A549 (cell line): ENCODE data around the gene NRXN3. TPM values are rescaled to one million over a fixed set of nuclear protein-coding genes. Genes with fewer than 3 reads are reported as not detected.

Source experiments
- ATAC-seq, 2 experiments: fragments of 200-7000 bp in 1 of 2; fragments of >200 bp in 1 of 2; cut with Nextera tagmentation in 1 of 2; cut with Tn5 transposase in 1 of 2; 3 replicates each; pipeline versions ENCODE4 v1.8.0 to v1.9.1; 2018 to 2020; ENCODE audit warnings: mild to moderate bottlenecking in 1 of 2, moderate library complexity in 1 of 2
- CTCF ChIA-PET: fragments of 300-600 bp; sonication (Branson Sonifier 250); formaldehyde crosslinking; extraction: SDS; loops from one replicate; lab custom pipeline; 2021; ENCODE audit warnings: antibody characterized with exemption, inconsistent platforms; lab: Yijun Ruan, JAX
- POLR2A ChIA-PET: fragments of 350-600 bp; formaldehyde crosslinking; extraction: SDS; loops from one replicate; lab custom pipeline; 2021; ENCODE audit warnings: antibody characterized with exemption, inconsistent platforms; lab: Yijun Ruan, JAX
- DNase-seq, 2 experiments: peaks; one replicate each; pipeline versions ENCODE4 v3.0.0 to v3.0.0-alpha.2; 2011 to 2016; ENCODE audit warnings: low read depth in 1 of 2, low spot score in 1 of 2
- FAIRE-seq: peaks from 2 replicates; lab custom pipeline; 2011; peaks lifted over from hg19 to GRCh38; lab: Jason Lieb, UNC
- H3K27ac ChIP-seq, 2 experiments: fragments of >200 bp; sonication (Bioruptor Twin); formaldehyde crosslinking; 3 replicates each; pipeline ENCODE4 v1.5.1; 2016 to 2017
- H3K4me1 ChIP-seq: fragments of >200 bp; sonication (Bioruptor Twin); formaldehyde crosslinking; 3 replicates; pipeline ENCODE4 v1.6.1; 2016
- H3K4me2 ChIP-seq: fragments of >200 bp; sonication (Bioruptor Twin); formaldehyde crosslinking; 3 replicates; pipeline ENCODE4 v1.6.1; 2016
- H3K4me3 ChIP-seq: fragments of >200 bp; sonication (Bioruptor Twin); formaldehyde crosslinking; 3 replicates; pipeline ENCODE4 v1.5.1; 2016
- H3K9me3 ChIP-seq: fragments of >200 bp; sonication (Bioruptor Twin); formaldehyde crosslinking; 3 replicates; pipeline ENCODE4 v1.6.1; 2016
- BHLHE40 ChIP-seq: IDR thresholded peaks from 2 replicates; pipeline ENCODE4 v1.6.1; 2012; ENCODE audit warnings: low read depth, low read length, inconsistent platforms
- CBX2 ChIP-seq: fragments of 200-600 bp; sonication (generic); IDR thresholded peaks from 2 replicates; pipeline ENCODE4 v1.6.1; 2016; ENCODE audit warnings: low read depth, mild to moderate bottlenecking, borderline replicate concordance
- CHD4 ChIP-seq: fragments of 200-600 bp; sonication (generic); IDR thresholded peaks from 2 replicates; pipeline ENCODE4 v1.6.1; 2016; ENCODE audit warnings: antibody characterized with exemption, mild to moderate bottlenecking, borderline replicate concordance
- EHF ChIP-seq: fragments of 250-450 bp; sonication (Bioruptor Pico); IDR thresholded peaks from 2 replicates; pipeline ENCODE4 v1.5.0; 2020; ENCODE audit warnings: mild to moderate bottlenecking
- EHMT2 ChIP-seq: fragments of 200-600 bp; sonication (generic); IDR thresholded peaks from 2 replicates; pipeline ENCODE4 v1.6.1; 2016; ENCODE audit warnings: antibody characterized with exemption, low read depth, mild to moderate bottlenecking, moderate library complexity
- EP300 ChIP-seq, 2 experiments: fragments of >200 bp; sonication (Bioruptor Twin); formaldehyde crosslinking; IDR thresholded peaks; 2 replicates in 1 of 2; 3 replicates in 1 of 2; pipeline ENCODE4 v1.6.1; 2016 to 2017
- ESRRA ChIP-seq: fragments of 150-350 bp; IDR thresholded peaks from 2 replicates; pipeline ENCODE4 v1.6.1; 2014; ENCODE audit warnings: mild to moderate bottlenecking, low read length, borderline replicate concordance
- FOSL2 ChIP-seq, 2 experiments: fragments of 450-650 bp in 1 of 2; fragments of >200 bp in 1 of 2; sonication (Bioruptor Twin) in 1 of 2; formaldehyde crosslinking; IDR thresholded peaks; 2 replicates each; pipeline versions ENCODE4 v1.5.0 to v1.6.1; 2016 to 2020; ENCODE audit warnings: mild to moderate bottlenecking in 1 of 2, moderate library complexity in 1 of 2
- FOXS1 ChIP-seq: fragments of 250-450 bp; sonication (Bioruptor Pico); IDR thresholded peaks from 2 replicates; pipeline ENCODE4 v1.5.0; 2020; ENCODE audit warnings: mild to moderate bottlenecking, moderate library complexity
- HDAC2 ChIP-seq: fragments of 200-600 bp; sonication (generic); IDR thresholded peaks from 2 replicates; pipeline ENCODE4 v1.6.1; 2016
- HOXB13 ChIP-seq: fragments of 250-450 bp; sonication (Bioruptor Pico); IDR thresholded peaks from 2 replicates; pipeline ENCODE4 v1.5.0; 2020; ENCODE audit warnings: low read depth, mild to moderate bottlenecking, moderate library complexity
- JUNB ChIP-seq: fragments of >200 bp; sonication (Bioruptor Twin); formaldehyde crosslinking; IDR thresholded peaks from 2 replicates; pipeline ENCODE4 v1.6.1; 2016
- KDM1A ChIP-seq: fragments of 200-600 bp; sonication (generic); IDR thresholded peaks from 2 replicates; pipeline ENCODE4 v1.6.1; 2016; ENCODE audit warnings: low read depth, mild to moderate bottlenecking
- KDM5A ChIP-seq: fragments of 200-600 bp; sonication (generic); IDR thresholded peaks from 2 replicates; pipeline ENCODE4 v1.6.1; 2016; ENCODE audit warnings: antibody characterized with exemption, mild to moderate bottlenecking
- MAFK ChIP-seq: fragments of 450-650 bp; IDR thresholded peaks from 2 replicates; pipeline ENCODE4 v1.6.1; 2014; ENCODE audit not compliant: partially characterized antibody
- NFE2L2 ChIP-seq: fragments of 150-350 bp; conservative IDR thresholded peaks from 2 replicates; pipeline ENCODE4 v1.6.1; 2014; ENCODE audit warnings: low read length
- POLR2A ChIP-seq: IDR thresholded peaks from 2 replicates; pipeline ENCODE4 v1.6.1; 2012; ENCODE audit warnings: mild to moderate bottlenecking, low read length
- RFX5 ChIP-seq: fragments of 450-650 bp; IDR thresholded peaks from 2 replicates; pipeline ENCODE4 v1.7.1; 2014; ENCODE audit warnings: antibody characterized with exemption, mild to moderate bottlenecking, moderate library complexity
- RNF2 ChIP-seq: fragments of 200-600 bp; sonication (generic); IDR thresholded peaks from 2 replicates; pipeline ENCODE4 v1.6.1; 2016; ENCODE audit warnings: low read depth, mild to moderate bottlenecking, antibody characterized with exemption, moderate library complexity, borderline replicate concordance
- SMC3 ChIP-seq: fragments of >200 bp; sonication (Bioruptor Twin); formaldehyde crosslinking; IDR thresholded peaks from 3 replicates; pipeline ENCODE4 v1.6.1; 2018; ENCODE audit warnings: inconsistent platforms
- SREBF2 ChIP-seq: fragments of 450-650 bp; IDR thresholded peaks from 2 replicates; pipeline ENCODE4 v1.6.1; 2014; ENCODE audit warnings: mild to moderate bottlenecking, moderate library complexity
- TFCP2L1 ChIP-seq: fragments of 250-450 bp; sonication (Bioruptor Pico); IDR thresholded peaks from 2 replicates; pipeline ENCODE4 v1.5.0; 2021; ENCODE audit warnings: mild to moderate bottlenecking
- ZNF302 ChIP-seq: fragments of 250-450 bp; sonication (Bioruptor Pico); IDR thresholded peaks from 2 replicates; pipeline ENCODE4 v1.9.0; 2021; ENCODE audit warnings: inconsistent platforms, mild to moderate bottlenecking, moderate library complexity
- ZSCAN20 ChIP-seq: fragments of 250-450 bp; sonication (Bioruptor Pico); IDR thresholded peaks from 2 replicates; pipeline ENCODE4 v1.8.0; 2022; ENCODE audit warnings: mild to moderate bottlenecking, moderate library complexity
- WGBS: methylation state at CpG from one replicate; pipeline ENCODE4 v1.1.6; 2017; ENCODE audit errors: missing lambda C conversion rate; 5-methylcytosine and 5-hydroxymethylcytosine counted together
- polyA plus RNA-seq, 4 experiments: library from polyadenylated mRNA; depleted of rRNA in 3 of 4; stranded (reverse); fragments of >200 nt; fragmentation: RNase III in 1 of 4; extraction: RNeasy Plus Mini Kit Qiagen cat#74134 plus additional on column Dnase treatment in 1 of 4; gene quantifications; 2 replicates in 3 of 4; 3 replicates in 1 of 4; pipeline ENCODE4 v1.2.3, GENCODE V29; 2011 to 2017
- TF ChIP-seq, protein P1 (sequence below): fragments of 150-350 bp; IDR thresholded peaks from 2 replicates; pipeline ENCODE4 v1.6.1; 2014; ENCODE audit warnings: low read depth, mild to moderate bottlenecking, low read length
- TF ChIP-seq, protein P2 (sequence below): IDR thresholded peaks from 2 replicates; pipeline ENCODE4 v1.6.1; 2012; ENCODE audit warnings: low read depth, borderline replicate concordance
- TF ChIP-seq, protein P3 (sequence below): fragments of >200 bp; sonication (Bioruptor Twin); formaldehyde crosslinking; IDR thresholded peaks from 2 replicates; pipeline ENCODE4 v1.6.1; 2016
- TF ChIP-seq, protein P4 (sequence below): fragments of 200-600 bp; sonication (generic); IDR thresholded peaks from 2 replicates; pipeline ENCODE4 v1.6.1; 2016; ENCODE audit warnings: antibody characterized with exemption, mild to moderate bottlenecking, moderate library complexity

NRXN3 gene
- polyA plus RNA-seq, 2 of the 4 experiments (the other 2 are of a cell fraction): 0.62 to 2.3 TPM

DNA sequence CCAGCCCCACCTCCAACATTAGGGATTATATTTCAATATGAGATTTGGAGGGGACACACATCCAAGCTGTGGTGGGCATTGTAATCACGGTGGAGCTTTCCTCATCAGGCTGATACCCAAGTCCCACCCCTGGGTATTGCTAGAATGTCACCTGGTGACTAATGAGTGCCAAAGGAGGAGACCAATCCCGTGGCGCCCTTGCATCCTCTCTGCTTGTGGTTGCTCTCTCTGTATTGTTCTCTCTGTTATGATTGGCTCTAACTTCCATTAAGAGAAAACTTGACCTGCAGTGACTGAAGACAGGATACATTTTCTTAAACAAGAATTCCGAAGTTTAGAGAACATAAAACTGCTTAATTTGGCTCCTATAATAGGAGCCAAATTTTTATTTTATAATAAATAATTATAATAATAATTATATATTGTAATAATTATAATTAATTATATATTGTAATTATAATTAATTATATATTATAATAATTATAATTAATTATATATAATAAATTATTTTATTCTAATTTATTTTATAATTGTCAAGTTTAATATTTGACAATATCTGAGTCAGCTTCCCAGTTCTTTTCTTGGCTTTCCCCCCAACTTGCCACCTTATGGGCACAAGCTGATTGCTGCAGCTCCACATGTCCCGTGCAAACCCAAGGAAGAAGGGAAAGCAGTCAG is 1621.0 kb downstream of the NRXN3 start:
- CTCF ChIA-PET: no interaction called here
- TF ChIP-seq HDAC2: no peak
- TF ChIP-seq, protein P1, sequence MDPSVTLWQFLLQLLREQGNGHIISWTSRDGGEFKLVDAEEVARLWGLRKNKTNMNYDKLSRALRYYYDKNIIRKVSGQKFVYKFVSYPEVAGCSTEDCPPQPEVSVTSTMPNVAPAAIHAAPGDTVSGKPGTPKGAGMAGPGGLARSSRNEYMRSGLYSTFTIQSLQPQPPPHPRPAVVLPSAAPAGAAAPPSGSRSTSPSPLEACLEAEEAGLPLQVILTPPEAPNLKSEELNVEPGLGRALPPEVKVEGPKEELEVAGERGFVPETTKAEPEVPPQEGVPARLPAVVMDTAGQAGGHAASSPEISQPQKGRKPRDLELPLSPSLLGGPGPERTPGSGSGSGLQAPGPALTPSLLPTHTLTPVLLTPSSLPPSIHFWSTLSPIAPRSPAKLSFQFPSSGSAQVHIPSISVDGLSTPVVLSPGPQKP: no peak
- no peak for TF ChIP-seq JUNB
- no peak for TF ChIP-seq POLR2A
- TF ChIP-seq RFX5: no peak
- TF ChIP-seq, protein P2, sequence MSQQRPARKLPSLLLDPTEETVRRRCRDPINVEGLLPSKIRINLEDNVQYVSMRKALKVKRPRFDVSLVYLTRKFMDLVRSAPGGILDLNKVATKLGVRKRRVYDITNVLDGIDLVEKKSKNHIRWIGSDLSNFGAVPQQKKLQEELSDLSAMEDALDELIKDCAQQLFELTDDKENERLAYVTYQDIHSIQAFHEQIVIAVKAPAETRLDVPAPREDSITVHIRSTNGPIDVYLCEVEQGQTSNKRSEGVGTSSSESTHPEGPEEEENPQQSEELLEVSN: no peak
- TF ChIP-seq EHF: no peak
- no peak for TF ChIP-seq ZSCAN20 (CRISPR knock-in tag)
- TF ChIP-seq, protein P3, sequence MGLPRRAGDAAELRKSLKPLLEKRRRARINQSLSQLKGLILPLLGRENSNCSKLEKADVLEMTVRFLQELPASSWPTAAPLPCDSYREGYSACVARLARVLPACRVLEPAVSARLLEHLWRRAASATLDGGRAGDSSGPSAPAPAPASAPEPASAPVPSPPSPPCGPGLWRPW: no peak
- no peak for TF ChIP-seq NFE2L2
- no peak for TF ChIP-seq SREBF2
- TF ChIP-seq KDM1A: no peak
- no peak for TF ChIP-seq CBX2
- TF ChIP-seq FOXS1 (CRISPR knock-in tag): no peak
- TF ChIP-seq MAFK: no peak
- no peak for TF ChIP-seq EHMT2
- ATAC-seq (no peak), FAIRE-seq (no peak), DNase-seq (no peak)
- H3K4me3 ChIP-seq: no peak overlapping the region
- no peaks in the 10 kb centered on the region for H3K9me3 ChIP-seq
- no peaks in the 10 kb centered on the region for H3K4me1 ChIP-seq
- POLR2A ChIA-PET: no interaction called here
- H3K27ac ChIP-seq: no peak overlapping the region
- H3K4me2 ChIP-seq: no peak overlapping the region
- 22% methylated on average over 5 of the region's 5 CpGs for WGBS

DNA sequence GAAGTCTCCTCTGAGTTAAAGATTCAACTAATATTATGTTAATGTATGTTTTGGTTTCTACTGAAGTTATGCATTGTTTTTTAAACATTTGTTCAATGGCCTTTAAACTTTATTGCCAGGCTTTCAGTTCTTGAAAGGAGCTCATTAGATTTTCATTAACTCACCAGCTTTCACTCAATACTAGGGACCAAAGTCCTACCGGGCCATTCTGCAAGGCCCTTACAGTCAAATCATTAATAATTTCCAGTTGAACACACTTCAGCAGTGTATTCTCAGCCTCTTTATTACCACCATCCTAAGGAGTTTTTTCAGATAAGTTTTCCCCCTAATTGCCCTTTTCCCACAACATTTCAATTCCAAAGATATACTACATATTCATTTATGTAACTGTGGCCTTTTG is 1631.9 kb downstream of the NRXN3 start:
- ChIA-PET POLR2A (no interaction called here), CTCF (interaction anchor here (0.6 to 0.7 kb wide), 2 partner anchors 10 to 1171 kb away, joined by 3 to 5 read pairs; no protein-coding TSS in a partner anchor)
- H3K4me1 ChIP-seq: no peaks in the 10 kb centered on the region
- H3K9me3 ChIP-seq: no peaks in the 10 kb centered on the region
- 56% methylated on average over 1 of the region's 1 CpG for WGBS
- no peak overlapping the region for H3K4me3 ChIP-seq
- DNase-seq: no peak
- TF ChIP-seq TFCP2L1 (CRISPR knock-in tag) (no peak), CHD4 (no peak), RNF2 (no peak), BHLHE40 (no peak), KDM1A (no peak), FOSL2 (IDR thresholded peaks at IDR 0.05) (no peak), FOSL2 (CRISPR knock-in tag; IDR thresholded peaks at IDR 0.05) (no peak), SMC3 (no peak), KDM5A (no peak), MAFK (no peak), ESRRA (no peak), HDAC2 (no peak), ZNF302 (CRISPR knock-in tag) (no peak), EP300 (IDR thresholded peaks at IDR 0.05) (no peak), HOXB13 (CRISPR knock-in tag) (no peak)
- TF ChIP-seq, protein P4, sequence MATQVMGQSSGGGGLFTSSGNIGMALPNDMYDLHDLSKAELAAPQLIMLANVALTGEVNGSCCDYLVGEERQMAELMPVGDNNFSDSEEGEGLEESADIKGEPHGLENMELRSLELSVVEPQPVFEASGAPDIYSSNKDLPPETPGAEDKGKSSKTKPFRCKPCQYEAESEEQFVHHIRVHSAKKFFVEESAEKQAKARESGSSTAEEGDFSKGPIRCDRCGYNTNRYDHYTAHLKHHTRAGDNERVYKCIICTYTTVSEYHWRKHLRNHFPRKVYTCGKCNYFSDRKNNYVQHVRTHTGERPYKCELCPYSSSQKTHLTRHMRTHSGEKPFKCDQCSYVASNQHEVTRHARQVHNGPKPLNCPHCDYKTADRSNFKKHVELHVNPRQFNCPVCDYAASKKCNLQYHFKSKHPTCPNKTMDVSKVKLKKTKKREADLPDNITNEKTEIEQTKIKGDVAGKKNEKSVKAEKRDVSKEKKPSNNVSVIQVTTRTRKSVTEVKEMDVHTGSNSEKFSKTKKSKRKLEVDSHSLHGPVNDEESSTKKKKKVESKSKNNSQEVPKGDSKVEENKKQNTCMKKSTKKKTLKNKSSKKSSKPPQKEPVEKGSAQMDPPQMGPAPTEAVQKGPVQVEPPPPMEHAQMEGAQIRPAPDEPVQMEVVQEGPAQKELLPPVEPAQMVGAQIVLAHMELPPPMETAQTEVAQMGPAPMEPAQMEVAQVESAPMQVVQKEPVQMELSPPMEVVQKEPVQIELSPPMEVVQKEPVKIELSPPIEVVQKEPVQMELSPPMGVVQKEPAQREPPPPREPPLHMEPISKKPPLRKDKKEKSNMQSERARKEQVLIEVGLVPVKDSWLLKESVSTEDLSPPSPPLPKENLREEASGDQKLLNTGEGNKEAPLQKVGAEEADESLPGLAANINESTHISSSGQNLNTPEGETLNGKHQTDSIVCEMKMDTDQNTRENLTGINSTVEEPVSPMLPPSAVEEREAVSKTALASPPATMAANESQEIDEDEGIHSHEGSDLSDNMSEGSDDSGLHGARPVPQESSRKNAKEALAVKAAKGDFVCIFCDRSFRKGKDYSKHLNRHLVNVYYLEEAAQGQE: no peak
- TF ChIP-seq, protein P1: no peak
- no peak overlapping the region for H3K4me2 ChIP-seq
- no peak for ATAC-seq
- no peak for FAIRE-seq
- H3K27ac ChIP-seq: no peak overlapping the region
